ENCODE measurements around the gene ITFG1. TPM values are rescaled to one million over a fixed set of nuclear protein-coding genes. Genes with fewer than 3 reads are reported as not detected.
"Not testable (repeated sequence)": the region's sequence is repeated elsewhere in the genome, so short reads cannot be mapped to it uniquely, and the experiment has no call there.

Gene ITFG1
- total RNA-seq, 4 donors from 2014 or later = 31.7 to 66.0 (median 38.1) TPM

- intact Hi-C loops (cut with DNase I; ENCODE audit: low total_unique reads) = no loop called here
- WGBS, 2 donors = 69 to 76% methylated on average over 4 of the region's 4 CpGs
- no peak for DNase-seq (ENCODE audit: low spot score in 2 of 2)
Observed at GRCh38 chr16:47204736-47205504, 255.9 kb downstream of the ITFG1 start.

DNA sequence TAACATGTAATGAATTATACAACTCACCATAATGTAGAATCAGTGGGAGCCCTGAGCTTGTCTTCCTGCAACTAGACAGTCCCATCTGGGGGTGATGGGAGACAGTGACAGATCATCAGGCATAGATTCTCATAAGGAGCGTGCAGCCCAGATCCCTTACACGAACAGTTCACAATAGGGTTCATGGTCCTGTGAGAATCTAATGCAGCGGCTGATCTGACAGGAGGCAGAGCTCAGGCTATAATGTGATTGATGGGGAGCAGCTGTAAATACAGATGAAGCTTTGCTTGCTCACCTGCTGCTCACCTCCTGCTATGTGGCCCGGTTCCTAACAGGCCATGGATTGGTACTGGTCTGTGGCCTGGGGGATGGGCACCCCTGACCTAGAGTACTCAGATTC lies 257.4 kb downstream of the ITFG1 start:
- intact Hi-C loops (cut with DNase I; ENCODE audit: low total_unique reads); H3K4me3 ChIP-seq (ENCODE audit: low read depth, poor library complexity, severe bottlenecking); DNase-seq (ENCODE audit: low spot score in 2 of 2): not testable (repeated sequence)
- WGBS, 2 donors = 86 to 89% methylated on average over 4 of the region's 4 CpGs

More at GRCh38 chr16:47204736-47205504, 255.9 kb downstream of the ITFG1 start:
- no peak overlapping the region for H3K4me3 ChIP-seq (ENCODE audit: low read depth, poor library complexity, severe bottlenecking)
- TF ChIP-seq, protein P1, sequence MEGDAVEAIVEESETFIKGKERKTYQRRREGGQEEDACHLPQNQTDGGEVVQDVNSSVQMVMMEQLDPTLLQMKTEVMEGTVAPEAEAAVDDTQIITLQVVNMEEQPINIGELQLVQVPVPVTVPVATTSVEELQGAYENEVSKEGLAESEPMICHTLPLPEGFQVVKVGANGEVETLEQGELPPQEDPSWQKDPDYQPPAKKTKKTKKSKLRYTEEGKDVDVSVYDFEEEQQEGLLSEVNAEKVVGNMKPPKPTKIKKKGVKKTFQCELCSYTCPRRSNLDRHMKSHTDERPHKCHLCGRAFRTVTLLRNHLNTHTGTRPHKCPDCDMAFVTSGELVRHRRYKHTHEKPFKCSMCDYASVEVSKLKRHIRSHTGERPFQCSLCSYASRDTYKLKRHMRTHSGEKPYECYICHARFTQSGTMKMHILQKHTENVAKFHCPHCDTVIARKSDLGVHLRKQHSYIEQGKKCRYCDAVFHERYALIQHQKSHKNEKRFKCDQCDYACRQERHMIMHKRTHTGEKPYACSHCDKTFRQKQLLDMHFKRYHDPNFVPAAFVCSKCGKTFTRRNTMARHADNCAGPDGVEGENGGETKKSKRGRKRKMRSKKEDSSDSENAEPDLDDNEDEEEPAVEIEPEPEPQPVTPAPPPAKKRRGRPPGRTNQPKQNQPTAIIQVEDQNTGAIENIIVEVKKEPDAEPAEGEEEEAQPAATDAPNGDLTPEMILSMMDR (IDR thresholded peaks at IDR 0.05) = no peak
- no peak for TF ChIP-seq POLR2A (IDR thresholded peaks at IDR 0.05)

- no peak for TF ChIP-seq POLR2A (IDR thresholded peaks at IDR 0.05)
- TF ChIP-seq, protein P1 (IDR thresholded peaks at IDR 0.05) = no peak
- no peak overlapping the region for H3K4me3 ChIP-seq (ENCODE audit: low read depth, poor library complexity, severe bottlenecking)
- 87 to 89% methylated on average over 2 of the region's 2 CpGs for WGBS, 2 donors
- intact Hi-C loops (cut with DNase I; ENCODE audit: low total_unique reads) = no loop called here
- no peak for DNase-seq (ENCODE audit: low spot score in 2 of 2)
Observed at GRCh38 chr16:47198180-47198575, 262.7 kb downstream of the ITFG1 start.

GRCh38 chr16:47197536-47198179 lies 263.2 kb downstream of the ITFG1 start:
- DNase-seq (ENCODE audit: low spot score in 2 of 2) = no peak
- H3K4me3 ChIP-seq (ENCODE audit: low read depth, poor library complexity, severe bottlenecking) = no peak overlapping the region
- WGBS, 2 donors = 80% methylated on average over 6 of the region's 6 CpGs
- TF ChIP-seq POLR2A (IDR thresholded peaks at IDR 0.05) = no peak
- TF ChIP-seq, protein P1 (IDR thresholded peaks at IDR 0.05) = no peak
- intact Hi-C loops (cut with DNase I; ENCODE audit: low total_unique reads) = no loop called here

- DNase-seq (ENCODE audit: low spot score in 2 of 2) = no peak
- H3K4me3 ChIP-seq (ENCODE audit: low read depth, poor library complexity, severe bottlenecking) = no peak overlapping the region
- TF ChIP-seq POLR2A (IDR thresholded peaks at IDR 0.05) = no peak
- TF ChIP-seq, protein P1 (IDR thresholded peaks at IDR 0.05) = no peak
- intact Hi-C loops (cut with DNase I; ENCODE audit: low total_unique reads) = no loop called here
- 85 to 88% methylated on average over 5 of the region's 5 CpGs for WGBS, 2 donors
Observed at GRCh38 chr16:47196457-47196856, 264.4 kb downstream of the ITFG1 start.

- H3K4me3 ChIP-seq (ENCODE audit: low read depth, poor library complexity, severe bottlenecking) = no peak overlapping the region
- intact Hi-C loops (cut with DNase I; ENCODE audit: low total_unique reads) = no loop called here
- DNase-seq (ENCODE audit: low spot score in 2 of 2) = no peak
- WGBS, 2 donors = 89 to 91% methylated on average over 3 of the region's 3 CpGs
- no peak for TF ChIP-seq POLR2A (IDR thresholded peaks at IDR 0.05)
- TF ChIP-seq, protein P1 (IDR thresholded peaks at IDR 0.05) = no peak
Observed at GRCh38 chr16:47182318-47182717, 278.5 kb downstream of the ITFG1 start.

DNA sequence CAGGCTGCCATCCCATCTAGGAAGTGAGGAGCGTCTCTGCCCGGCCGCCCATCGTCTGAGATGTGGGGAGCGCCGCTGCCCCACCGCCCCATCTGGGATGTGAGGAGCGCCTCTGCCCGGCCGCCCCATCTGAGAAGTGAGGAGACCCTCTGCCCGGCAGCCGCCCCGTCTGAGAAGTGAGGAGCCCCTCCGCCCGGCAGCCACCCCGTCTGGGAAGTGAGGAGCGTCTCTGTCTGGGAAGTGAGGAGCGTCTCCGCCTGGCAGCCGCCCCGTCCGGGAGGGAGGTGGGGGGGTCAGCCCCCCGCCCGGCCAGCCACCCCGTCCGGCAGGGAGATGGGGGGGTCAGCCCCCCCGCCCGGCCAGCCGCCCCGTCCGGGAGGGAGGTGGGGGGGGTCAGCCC lies 279.8 kb downstream of the ITFG1 start:
- H3K4me3 ChIP-seq (ENCODE audit: low read depth, poor library complexity, severe bottlenecking); DNase-seq (ENCODE audit: low spot score in 2 of 2); intact Hi-C loops (cut with DNase I; ENCODE audit: low total_unique reads): not testable (repeated sequence)
- WGBS, 2 donors = 100% methylated on average over 3 to 16 of the region's 31 CpGs

All from lower leg skin (tissue), 4 donors.